Karpas-422 (cell line): ENCODE data around the gene NUBP1. TPM values are rescaled to one million over a fixed set of nuclear protein-coding genes. Genes with fewer than 3 reads are reported as not detected.
A peak's percentile ranks its signal among the peaks of the same experiment; 100 is the strongest.
"Not testable (repeated sequence)": the region's sequence is repeated elsewhere in the genome, so short reads cannot be mapped to it uniquely, and the experiment has no call there.

Experiments
- DNase-seq: peaks from one replicate; pipeline ENCODE4 v3.0.0-alpha.2; 2015
- H2AFZ ChIP-seq: fragments of 200-600 bp; sonication (generic); 2 replicates; pipeline ENCODE4 v1.6.1; 2014; ENCODE audit warnings: antibody characterized with exemption, low read length, mixed read lengths
- H3K27ac ChIP-seq: fragments of 200-600 bp; sonication (generic); 2 replicates; pipeline ENCODE4 v1.5.1; 2014; ENCODE audit warnings: mild to moderate bottlenecking, low read length, moderate library complexity
- H3K27me3 ChIP-seq: fragments of 200-600 bp; sonication (generic); 2 replicates; pipeline ENCODE4 v1.6.1; 2014; ENCODE audit warnings: low read length, mixed read lengths
- H3K36me3 ChIP-seq: fragments of 200-600 bp; sonication (generic); 2 replicates; pipeline ENCODE4 v1.6.1; 2014; ENCODE audit warnings: low read length, mixed read lengths; ENCODE audit not compliant: insufficient read depth
- H3K4me1 ChIP-seq: fragments of 200-600 bp; sonication (generic); 2 replicates; pipeline ENCODE4 v1.6.1; 2014; ENCODE audit warnings: mild to moderate bottlenecking, low read length, mixed read lengths
- H3K4me2 ChIP-seq: fragments of 200-600 bp; sonication (generic); 2 replicates; pipeline ENCODE4 v1.6.1; 2014; ENCODE audit warnings: low read length, low read depth, mild to moderate bottlenecking; ENCODE audit not compliant: poor library complexity, severe bottlenecking
- H3K4me3 ChIP-seq: fragments of 200-600 bp; sonication (generic); 2 replicates; pipeline ENCODE4 v1.5.1; 2014; ENCODE audit warnings: mild to moderate bottlenecking, antibody characterized with exemption, low read length, mixed read lengths
- H3K79me2 ChIP-seq: fragments of 200-600 bp; sonication (generic); 2 replicates; pipeline ENCODE4 v1.6.1; 2014; ENCODE audit warnings: mild to moderate bottlenecking, low read length, mixed read lengths
- H3K9ac ChIP-seq: fragments of 200-600 bp; sonication (generic); 2 replicates; pipeline ENCODE4 v1.6.0; 2014; ENCODE audit warnings: low read length
- H3K9me2 ChIP-seq: fragments of 200-600 bp; sonication (generic), shearing (Covaris generic); replicated peaks from 2 replicates; pipeline ENCODE4 v1.6.0; 2014; ENCODE audit warnings: mild to moderate bottlenecking, low read length, moderate library complexity; ENCODE audit not compliant: insufficient read depth
- H3K9me3 ChIP-seq: fragments of 300-700, 200-600 bp; sonication (generic); 2 replicates; pipeline ENCODE4 v1.6.1; 2014; ENCODE audit warnings: low read length, mixed read lengths
- H4K20me1 ChIP-seq: fragments of 200-600 bp; sonication (generic); 2 replicates; pipeline ENCODE4 v1.6.1; 2014; ENCODE audit warnings: mild to moderate bottlenecking, antibody characterized with exemption, low read length, low read depth; ENCODE audit not compliant: insufficient read depth
- total RNA-seq: library from RNA; depleted of rRNA; stranded (reverse); fragments of >200 nt; shearing (Covaris generic); gene quantifications from 2 replicates; pipeline ENCODE4 v1.2.3, GENCODE V29; 2014; ENCODE audit warnings: low replicate concordance

The NUBP1 gene
- total RNA-seq, 1 experiment from 2014 or later = 17.7 TPM

GRCh38 chr16:10729104-10730048 lies 14.3 kb upstream of the NUBP1 start:
- Histone ChIP-seq H4K20me1 (no peaks in the 10 kb centered on the region), H3K9me2 (no peaks in the 10 kb centered on the region), H3K27ac (no peak overlapping the region), H3K9me3 (peaks cover 3% of the 10 kb centered on the region; the same call in 1 of the 2 replicates), H3K9ac (no peak overlapping the region), H3K4me1 (no peaks in the 10 kb centered on the region), H3K4me3 (no peak overlapping the region), H3K27me3 (no peaks in the 10 kb centered on the region), H3K79me2 (no peaks in the 10 kb centered on the region), H3K4me2 (no peak overlapping the region), H3K36me3 (no peaks in the 10 kb centered on the region), H2AFZ (no peak overlapping the region)
- DNase-seq = no peak

DNA sequence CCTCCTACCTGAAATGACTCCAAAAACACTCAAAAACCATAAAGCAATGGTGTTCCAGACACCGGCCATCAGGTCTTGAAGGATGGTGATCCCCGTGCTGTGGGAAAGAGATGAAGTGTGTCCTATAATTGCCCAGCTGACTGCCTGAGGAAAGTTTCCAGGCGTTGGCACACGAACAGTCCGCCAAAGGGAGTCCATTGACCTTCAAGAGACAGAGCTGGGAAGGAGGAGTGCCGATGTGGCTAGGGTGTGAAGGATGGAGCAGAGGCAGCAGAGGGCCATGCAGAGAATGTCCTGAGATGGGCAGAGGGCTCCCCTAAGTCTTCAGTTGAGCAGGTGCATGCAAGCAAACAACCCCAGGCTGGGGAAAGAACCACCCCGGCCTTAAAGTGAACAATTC lies 11.9 kb upstream of the NUBP1 start:
- no peaks in the 10 kb centered on the region for H3K79me2 ChIP-seq
- H3K27ac ChIP-seq = no peak overlapping the region
- no peaks in the 10 kb centered on the region for H3K27me3 ChIP-seq
- no peaks in the 10 kb centered on the region for H3K36me3 ChIP-seq
- no peaks in the 10 kb centered on the region for H3K9me2 ChIP-seq
- peaks cover 3% of the 10 kb centered on the region; the same call in 1 of the 2 replicates for H3K9me3 ChIP-seq
- no peaks in the 10 kb centered on the region for H3K4me1 ChIP-seq
- no peak overlapping the region for H2AFZ ChIP-seq
- H3K4me2 ChIP-seq = no peak overlapping the region
- no peak for DNase-seq
- no peak overlapping the region for H3K4me3 ChIP-seq
- no peaks in the 10 kb centered on the region for H4K20me1 ChIP-seq
- H3K9ac ChIP-seq = no peak overlapping the region

DNA sequence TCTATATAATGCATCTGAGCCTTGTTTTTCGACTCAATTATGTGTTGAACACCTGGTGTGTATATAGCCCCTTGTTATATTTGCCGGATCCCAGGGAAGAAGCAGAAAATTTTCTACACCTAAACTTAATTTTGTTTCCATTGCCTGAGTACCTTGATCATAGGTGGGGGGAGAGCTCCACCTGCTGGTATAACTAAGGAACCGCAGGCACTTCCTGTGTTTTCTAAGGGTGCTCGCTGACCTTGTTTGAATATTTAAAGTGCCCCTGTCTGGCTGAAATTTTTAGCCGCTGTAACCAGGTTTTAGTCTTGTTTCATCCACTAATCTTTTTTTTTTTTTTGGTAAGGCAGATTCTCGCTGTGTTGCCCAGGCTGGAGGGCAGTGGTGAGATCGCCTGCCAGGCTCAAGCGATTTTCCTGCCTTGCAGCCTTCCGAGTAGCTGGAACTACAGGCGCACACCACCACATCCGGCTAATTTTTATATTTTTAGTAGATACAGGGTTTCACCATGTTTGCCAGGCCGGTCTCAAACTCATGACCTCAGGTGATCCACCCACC lies 6.5 kb upstream of the NUBP1 start:
- Histone ChIP-seq H3K4me2 (peak overlapping the region; percentile 69), H3K9me2 (no peaks in the 10 kb centered on the region), H3K4me1 (peaks cover 34% of the 10 kb centered on the region), H3K4me3 (peak overlapping the region; percentile 56; the same call in 1 of the 2 replicates), H3K27ac (peak overlapping the region; percentile 82), H3K9ac (peak overlapping the region; percentile 57), H3K27me3 (no peaks in the 10 kb centered on the region), H3K36me3 (no peaks in the 10 kb centered on the region), H3K79me2 (no peaks in the 10 kb centered on the region), H3K9me3 (peaks cover 3% of the 10 kb centered on the region; the same call in 1 of the 2 replicates), H2AFZ (peak overlapping the region; percentile 81), H4K20me1 (no peaks in the 10 kb centered on the region)
- DNase-seq = peak; percentile 94

GRCh38 chr16:10738231-10739077 lies 5.2 kb upstream of the NUBP1 start:
- peaks cover 46% of the 10 kb centered on the region for H3K4me1 ChIP-seq
- H4K20me1 ChIP-seq = no peaks in the 10 kb centered on the region
- peak; percentile 59 for DNase-seq
- H3K4me2 ChIP-seq = peak overlapping the region; percentile 69
- H3K27me3 ChIP-seq = no peaks in the 10 kb centered on the region
- H3K9me2 ChIP-seq = no peaks in the 10 kb centered on the region
- H3K79me2 ChIP-seq = no peaks in the 10 kb centered on the region
- peak overlapping the region; percentile 56; the same call in 1 of the 2 replicates for H3K4me3 ChIP-seq
- H3K9ac ChIP-seq = peak overlapping the region; percentile 57
- no peaks in the 10 kb centered on the region for H3K9me3 ChIP-seq
- no peaks in the 10 kb centered on the region for H3K36me3 ChIP-seq
- peak overlapping the region; percentile 82 for H3K27ac ChIP-seq
- H2AFZ ChIP-seq = peak overlapping the region; percentile 81

DNA sequence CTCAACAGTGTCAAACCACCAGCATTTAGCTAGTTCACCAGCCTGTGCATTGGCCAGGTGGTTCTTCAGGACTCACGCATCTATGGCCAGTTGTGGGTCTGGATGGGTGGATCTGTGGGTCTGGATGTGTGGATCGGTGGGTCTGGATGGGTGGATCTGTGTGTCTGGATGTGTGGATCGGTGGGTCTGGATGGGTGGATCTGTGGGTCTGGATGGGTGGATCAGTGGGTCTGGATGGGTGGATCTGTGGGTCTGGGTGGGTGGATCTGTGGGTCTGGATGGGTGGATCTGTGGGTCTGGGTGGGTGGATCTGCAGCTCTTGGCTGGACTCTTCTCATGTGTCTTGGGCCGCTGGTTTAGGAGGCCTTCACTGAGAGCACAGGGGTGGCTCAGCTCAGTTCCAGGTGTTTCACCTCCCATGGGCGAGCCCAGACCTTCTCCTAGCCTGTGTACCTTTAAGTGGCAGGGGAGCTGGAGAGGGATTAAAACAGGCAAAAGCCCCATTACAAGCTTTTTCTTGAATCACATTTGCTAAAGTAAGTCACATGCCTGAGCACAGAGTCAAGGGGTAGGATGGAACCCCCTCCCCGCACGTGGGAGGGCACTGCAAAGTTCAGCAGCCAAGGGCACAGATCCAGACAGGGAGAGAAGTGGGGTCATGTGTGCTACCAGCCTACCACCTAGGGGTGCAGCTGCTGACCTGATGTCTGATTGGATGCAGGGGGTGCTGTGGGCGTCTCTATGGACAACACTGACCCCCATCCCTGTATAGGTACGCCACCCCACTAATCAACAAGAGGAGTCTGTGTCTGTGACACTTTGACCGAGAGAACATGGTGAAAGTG lies 3.4 kb upstream of the NUBP1 start:
- no peak overlapping the region for H3K9ac ChIP-seq
- no peak overlapping the region for H2AFZ ChIP-seq
- no peak overlapping the region for H3K27ac ChIP-seq
- H3K36me3 ChIP-seq = no peaks in the 10 kb centered on the region
- no peaks in the 10 kb centered on the region for H4K20me1 ChIP-seq
- peaks cover 55% of the 10 kb centered on the region for H3K4me1 ChIP-seq
- no peak overlapping the region for H3K4me3 ChIP-seq
- no peaks in the 10 kb centered on the region for H3K9me3 ChIP-seq
- H3K4me2 ChIP-seq = no peak overlapping the region
- DNase-seq = no peak
- H3K27me3 ChIP-seq = no peaks in the 10 kb centered on the region
- H3K9me2 ChIP-seq = no peaks in the 10 kb centered on the region
- H3K79me2 ChIP-seq = peaks cover 9% of the 10 kb centered on the region

GRCh38 chr16:10740845-10741208 lies 2.8 kb upstream of the NUBP1 start:
- Histone ChIP-seq H3K4me1 (peaks cover 55% of the 10 kb centered on the region), H2AFZ (no peak overlapping the region), H3K27me3 (no peaks in the 10 kb centered on the region), H4K20me1 (no peaks in the 10 kb centered on the region), H3K36me3 (no peaks in the 10 kb centered on the region), H3K4me3 (no peak overlapping the region), H3K9me3 (no peaks in the 10 kb centered on the region), H3K4me2 (no peak overlapping the region), H3K9me2 (no peaks in the 10 kb centered on the region), H3K79me2 (peaks cover 15% of the 10 kb centered on the region), H3K9ac (no peak overlapping the region), H3K27ac (no peak overlapping the region)
- DNase-seq = no peak

DNA sequence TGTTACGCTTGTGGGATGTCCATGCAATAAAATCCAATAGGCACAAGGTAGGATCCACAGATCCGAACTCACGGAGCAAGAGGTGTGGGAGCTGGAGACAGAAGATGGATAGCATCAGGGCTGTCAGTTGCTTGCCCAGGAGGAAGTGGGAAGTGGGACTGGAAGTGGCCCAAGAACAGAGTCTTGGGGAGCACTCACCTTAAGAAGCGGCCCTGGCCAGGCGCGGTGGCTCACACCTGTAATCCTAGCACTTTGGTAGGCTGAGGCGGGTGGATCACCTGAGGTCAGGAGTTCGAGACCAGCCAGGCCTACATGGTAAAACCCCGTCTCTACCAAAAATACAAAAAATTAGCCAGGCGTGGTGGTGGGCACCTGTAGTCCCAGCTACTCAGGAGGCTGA lies 2.4 kb upstream of the NUBP1 start:
- not testable (repeated sequence) for H4K20me1 ChIP-seq, H3K27me3 ChIP-seq, H3K9ac ChIP-seq, H3K36me3 ChIP-seq, H3K9me3 ChIP-seq, H3K27ac ChIP-seq, DNase-seq, H2AFZ ChIP-seq, H3K9me2 ChIP-seq
- H3K79me2 ChIP-seq = peaks cover 15% of the 10 kb centered on the region
- peak overlapping the region; percentile 80 for H3K4me2 ChIP-seq
- peak overlapping the region; percentile 45; the same call in 1 of the 2 replicates for H3K4me3 ChIP-seq
- H3K4me1 ChIP-seq = peaks cover 55% of the 10 kb centered on the region
